M059J (cell line): ENCODE data around the gene IFT22. TPM values are rescaled to one million over a fixed set of nuclear protein-coding genes. Genes with fewer than 3 reads are reported as not detected.
"Not testable (repeated sequence)": the region's sequence is repeated elsewhere in the genome, so short reads cannot be mapped to it uniquely, and the experiment has no call there.

Source experiments
- DNase-seq: peaks from one replicate; pipeline ENCODE4 v3.0.0-alpha.2; 2012; ENCODE audit warnings: low read depth
- total RNA-seq: library from RNA; depleted of rRNA; stranded (reverse); fragments of >200 nt; shearing (Covaris generic); gene quantifications from 2 replicates; pipeline ENCODE4 v1.2.3, GENCODE V29; 2014; rRNA removed

Gene IFT22
- total RNA-seq, 1 experiment from 2014 or later: 45.7 TPM

DNA sequence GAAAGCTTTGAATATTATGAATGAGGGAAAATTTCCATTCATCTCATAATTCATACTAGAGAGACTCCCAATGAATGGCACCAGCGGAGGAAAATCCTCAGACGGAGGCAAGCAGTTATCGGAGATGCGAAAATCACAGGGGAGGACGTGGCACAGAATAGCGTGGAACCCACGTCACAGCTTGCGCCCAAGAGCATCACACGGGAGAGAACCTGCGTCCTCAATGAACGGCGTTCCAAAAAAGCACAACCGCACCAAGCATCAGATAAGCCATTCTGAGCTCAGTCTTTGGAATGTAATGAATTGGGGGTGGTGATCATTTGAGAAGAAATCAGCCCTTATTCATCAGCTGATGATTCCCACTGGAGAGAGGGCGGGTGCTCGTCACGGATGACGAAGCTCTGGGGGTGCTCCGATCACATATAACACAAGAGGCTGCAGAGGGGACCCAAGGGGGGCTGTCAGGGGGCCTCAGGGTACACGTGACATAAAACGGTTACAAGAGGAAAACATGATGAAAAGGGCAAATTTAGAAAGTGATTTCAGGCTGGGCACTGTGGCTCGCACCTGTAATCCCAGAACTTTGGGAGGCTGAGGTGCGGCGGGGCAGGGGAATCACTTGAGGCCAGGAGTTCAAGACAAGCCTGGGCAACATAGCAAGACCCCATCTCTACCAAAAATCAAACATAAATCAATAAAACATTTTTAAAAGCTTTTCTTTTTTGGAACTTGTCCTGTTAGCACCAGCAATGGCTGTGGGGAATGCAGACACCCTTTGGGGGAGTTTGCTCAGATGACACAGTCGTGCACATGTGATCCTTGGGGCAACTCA is 42.9 kb downstream of the IFT22 start:
- no peak for DNase-seq

DNA sequence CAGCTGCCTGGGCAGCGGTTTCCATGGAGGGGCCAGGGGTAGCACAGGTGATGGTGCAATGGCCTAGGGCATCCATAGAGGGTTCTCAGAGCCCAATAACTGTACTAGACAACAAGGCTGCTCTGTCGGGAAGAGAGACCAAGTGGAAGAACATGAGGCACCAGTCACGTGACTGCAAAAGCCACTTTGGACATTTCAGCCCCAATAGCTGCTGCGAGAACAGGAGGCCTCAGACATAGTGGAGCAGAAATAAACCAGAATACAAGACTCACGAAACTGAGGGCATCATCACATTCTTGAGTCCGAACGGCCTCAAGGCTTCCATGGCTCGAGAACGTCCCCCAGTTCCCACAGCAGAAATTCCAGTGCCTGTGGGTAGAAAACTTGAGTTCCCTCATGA is 44.5 kb downstream of the IFT22 start:
- DNase-seq: no peak

DNA sequence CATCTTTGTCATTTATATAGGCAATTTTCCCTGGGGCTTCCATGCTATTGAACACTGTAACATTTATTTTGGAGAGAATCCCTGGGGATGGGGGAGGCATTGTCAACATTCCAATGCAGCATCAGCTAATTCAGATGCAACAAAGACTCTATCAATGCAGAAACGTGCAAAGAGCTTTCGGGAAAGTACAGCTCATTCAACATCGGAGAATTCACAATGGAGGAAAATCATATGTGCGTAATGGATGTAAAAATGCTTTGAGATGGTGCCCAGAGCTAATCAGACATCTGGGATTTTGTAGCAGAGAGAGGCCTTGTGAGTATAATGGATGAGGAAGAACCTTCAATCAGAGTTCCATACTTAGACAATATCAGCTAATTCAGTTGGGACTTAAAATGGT is 48.4 kb downstream of the IFT22 start:
- DNase-seq: no peak

DNA sequence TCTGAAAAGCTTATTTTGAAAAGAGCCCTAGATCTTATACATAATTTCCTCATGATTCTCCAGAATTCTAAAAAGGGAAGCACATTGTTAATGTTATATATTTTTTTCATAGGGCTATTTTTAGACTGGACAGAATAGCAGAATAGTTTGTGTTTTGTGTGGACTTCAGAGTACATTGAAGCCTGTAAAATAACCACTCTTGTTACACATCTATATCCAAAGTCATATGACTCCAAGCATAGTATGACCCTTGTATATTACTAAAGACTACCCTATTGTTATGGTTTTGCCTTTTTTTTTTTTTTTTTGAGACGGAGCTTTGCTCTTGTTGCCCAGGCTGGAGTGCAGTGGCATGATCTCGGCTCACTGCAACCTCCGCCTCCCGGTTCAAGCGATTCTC is 50.6 kb downstream of the IFT22 start:
- no peak for DNase-seq

- DNase-seq: no peak
Observed at GRCh38 chr7:101269664-101270063, 51.9 kb downstream of the IFT22 start.

GRCh38 chr7:101265622-101266516 is 55.7 kb downstream of the IFT22 start:
- no peak for DNase-seq

- DNase-seq: not testable (repeated sequence)
Observed at GRCh38 chr7:101264102-101264706, 57.4 kb downstream of the IFT22 start.

Other genes with a start within 250 kb of the IFT22 start
- gene TRIM56, start 236.3 kb downstream of the IFT22 start, total RNA-seq: 4.2 and 11.9 TPM in 2 replicates
- gene SERPINE1, start 194.7 kb downstream of the IFT22 start, total RNA-seq: 102 and 119 TPM in 2 replicates
- gene AP1S1, start 167.3 kb downstream of the IFT22 start, total RNA-seq: 97.2 and 106 TPM in 2 replicates
- 0.20 TPM in 1 of 2 replicates, not detected in the other for gene VGF, start 156.2 kb downstream of the IFT22 start, total RNA-seq
- 0.12 TPM in 1 of 2 replicates, not detected in the other for gene NAT16, start 141.5 kb downstream of the IFT22 start, total RNA-seq
- gene MOGAT3, start 120.8 kb downstream of the IFT22 start, total RNA-seq: not detected in 2 replicates
- gene PLOD3, start 104.2 kb downstream of the IFT22 start, total RNA-seq: 69.0 and 129 TPM in 2 replicates
- gene ZNHIT1, start 103.6 kb downstream of the IFT22 start, total RNA-seq: 110 and 134 TPM in 2 replicates
- 1.7 and 3.2 TPM in 2 replicates for gene CLDN15, start 84.0 kb downstream of the IFT22 start, total RNA-seq
- 106 and 146 TPM in 2 replicates for gene FIS1, start 76.7 kb downstream of the IFT22 start, total RNA-seq
- 0.12 TPM in 1 of 2 replicates, not detected in the other for gene COL26A1, start 41.1 kb upstream of the IFT22 start, total RNA-seq